Gastrocnemius medialis (tissue), 4 donors: Measurements from ENCODE around the gene ATXN7.

Source experiments
- CTCF ChIP-seq, 5 experiments: fragments of 450-650 bp in 3 of 5; fragments of 200-600 bp in 2 of 5; sonication (generic) in 2 of 5; IDR thresholded peaks in 4 of 5; conservative IDR thresholded peaks in 1 of 5; 1 replicate in 4 of 5; 2 replicates in 1 of 5; pipeline ENCODE4 v1.5.1; 2016 to 2019; ENCODE audit warnings: antibody characterized with exemption in 5 of 5, mild to moderate bottlenecking in 3 of 5, moderate library complexity in 3 of 5
- POLR2A ChIP-seq, 2 donors: fragments of 450-650 bp; IDR thresholded peaks; one replicate each; pipeline ENCODE4 v1.6.1; 2017; ENCODE audit warnings: antibody characterized with exemption in 2 of 2, mild to moderate bottlenecking in 2 of 2, moderate library complexity in 2 of 2

- TF ChIP-seq POLR2A (IDR thresholded peaks at IDR 0.05) (no peak), CTCF (IDR thresholded peaks at IDR 0.05 in 4 of 5, conservative IDR thresholded peaks at IDR 0.05 in 1 of 5) (no peak)
These were observed 17.0 kb downstream of the ATXN7 start for GRCh38 chr3:63880653-63881052.
